VCaP (cell line): ENCODE measurements around the gene SYT17.

Source experiments
- H3K27ac ChIP-seq: fragments of 450-650 bp; 2 replicates; pipeline ENCODE4 v1.5.1; 2017
- TF ChIP-seq, protein P1 (sequence below): fragments of 450-650 bp; conservative IDR thresholded peaks from 2 replicates; pipeline ENCODE4 v1.5.1; 2017; ENCODE audit warnings: mild to moderate bottlenecking, moderate library complexity

Gene SYT17

DNA sequence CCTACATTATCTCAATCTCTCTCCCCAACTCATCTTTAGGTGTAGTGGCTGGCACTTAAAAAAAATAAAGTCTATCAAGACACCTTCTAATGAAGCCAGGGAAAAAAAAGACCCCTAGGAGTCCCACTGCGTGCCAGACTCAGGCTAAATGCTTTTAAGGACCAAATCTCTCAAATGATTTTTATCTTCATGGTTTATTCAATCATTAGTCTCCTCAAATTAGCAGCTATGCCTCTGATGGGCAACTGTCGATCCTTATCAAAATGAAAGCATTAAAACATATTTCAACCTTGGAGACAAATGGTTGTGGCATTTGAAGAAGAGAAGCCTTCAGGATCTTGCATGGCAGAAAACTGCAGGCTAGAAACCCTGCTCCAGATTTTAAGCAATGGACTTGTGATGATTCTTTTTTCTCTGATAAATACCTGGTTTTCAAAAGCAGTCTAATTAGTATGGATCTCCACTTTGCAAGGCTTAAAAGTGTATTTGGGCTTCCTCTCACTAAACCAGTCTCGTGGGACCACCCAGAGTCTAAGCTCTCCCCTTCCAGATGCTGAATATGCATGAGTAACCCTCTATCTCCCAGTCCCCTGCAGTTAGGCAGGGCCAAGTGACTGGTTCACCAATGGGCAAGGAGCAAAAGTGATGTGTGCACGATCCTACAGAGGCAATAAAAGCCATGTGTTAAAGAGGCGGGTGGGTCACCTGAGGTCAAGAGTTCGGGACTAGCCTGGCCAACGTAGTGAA is 39.4 kb upstream of the SYT17 start:
- H3K27ac ChIP-seq = no peak overlapping the region
- TF ChIP-seq, protein P1, sequence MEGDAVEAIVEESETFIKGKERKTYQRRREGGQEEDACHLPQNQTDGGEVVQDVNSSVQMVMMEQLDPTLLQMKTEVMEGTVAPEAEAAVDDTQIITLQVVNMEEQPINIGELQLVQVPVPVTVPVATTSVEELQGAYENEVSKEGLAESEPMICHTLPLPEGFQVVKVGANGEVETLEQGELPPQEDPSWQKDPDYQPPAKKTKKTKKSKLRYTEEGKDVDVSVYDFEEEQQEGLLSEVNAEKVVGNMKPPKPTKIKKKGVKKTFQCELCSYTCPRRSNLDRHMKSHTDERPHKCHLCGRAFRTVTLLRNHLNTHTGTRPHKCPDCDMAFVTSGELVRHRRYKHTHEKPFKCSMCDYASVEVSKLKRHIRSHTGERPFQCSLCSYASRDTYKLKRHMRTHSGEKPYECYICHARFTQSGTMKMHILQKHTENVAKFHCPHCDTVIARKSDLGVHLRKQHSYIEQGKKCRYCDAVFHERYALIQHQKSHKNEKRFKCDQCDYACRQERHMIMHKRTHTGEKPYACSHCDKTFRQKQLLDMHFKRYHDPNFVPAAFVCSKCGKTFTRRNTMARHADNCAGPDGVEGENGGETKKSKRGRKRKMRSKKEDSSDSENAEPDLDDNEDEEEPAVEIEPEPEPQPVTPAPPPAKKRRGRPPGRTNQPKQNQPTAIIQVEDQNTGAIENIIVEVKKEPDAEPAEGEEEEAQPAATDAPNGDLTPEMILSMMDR = no peak

DNA sequence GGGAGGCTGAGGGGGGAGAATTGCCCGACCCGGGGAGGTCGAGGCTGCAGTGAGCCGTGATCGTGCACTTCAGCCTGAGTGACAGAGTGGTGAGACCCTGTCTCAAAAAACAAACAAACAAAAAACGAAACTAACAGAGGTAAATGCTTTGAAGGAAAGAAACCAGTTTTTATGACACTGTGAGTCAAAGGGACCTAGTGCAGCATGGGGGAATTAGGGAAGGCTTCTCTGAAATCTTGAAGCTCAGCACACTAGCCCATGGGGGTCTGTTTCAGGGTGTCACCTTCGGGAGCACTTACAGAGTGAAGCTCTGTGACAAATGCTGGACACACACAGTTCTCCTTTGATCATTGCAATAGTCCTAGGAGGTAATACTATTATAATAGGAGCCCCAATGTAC is 37.7 kb upstream of the SYT17 start:
- H3K27ac ChIP-seq = peak overlapping the region; percentile 75
- TF ChIP-seq, protein P1 = no peak

DNA sequence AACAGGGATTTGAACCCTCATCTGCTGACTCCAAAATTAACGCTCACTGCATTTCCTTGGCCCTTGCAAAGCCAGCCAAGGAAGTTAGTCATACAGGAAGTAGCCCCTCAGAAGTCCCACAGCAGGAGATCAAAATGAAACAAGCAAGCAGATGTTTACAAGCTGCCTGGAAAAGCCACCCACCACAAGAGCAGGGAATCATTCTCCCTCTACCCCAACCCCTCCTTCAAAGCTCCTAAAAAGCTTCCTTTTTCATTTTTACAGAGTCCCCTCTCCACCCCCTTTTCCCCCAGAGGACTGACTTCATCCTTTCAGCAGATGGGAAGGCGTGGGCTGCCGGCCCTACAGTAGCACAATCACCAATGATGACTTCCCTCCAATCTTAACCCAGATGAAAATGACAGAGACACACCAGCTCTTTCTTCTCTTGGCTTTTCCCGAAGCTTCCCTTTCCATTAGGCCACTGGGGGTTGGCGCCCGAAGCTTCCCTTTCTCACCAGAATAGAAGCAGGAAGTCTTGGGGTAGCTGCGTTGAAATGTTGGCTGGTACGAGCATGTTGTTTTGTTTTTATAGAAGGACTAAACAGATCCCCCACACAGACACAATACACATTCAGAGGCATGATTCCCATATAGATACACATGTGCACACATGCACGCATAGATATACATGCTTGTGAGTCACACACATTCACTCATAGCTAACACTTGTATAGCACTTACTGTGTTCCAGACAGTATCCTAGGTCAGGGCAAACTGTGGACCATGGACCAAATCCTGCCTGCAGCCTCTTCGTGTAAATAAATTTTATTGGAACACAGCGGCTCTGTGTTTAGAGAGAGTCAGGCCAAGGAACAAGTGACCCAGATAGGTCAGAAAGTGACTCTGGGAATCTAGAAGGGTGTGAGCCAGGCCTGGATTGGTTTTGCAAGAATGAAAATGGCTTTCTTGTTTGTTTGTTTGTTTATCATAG is 36.9 kb upstream of the SYT17 start:
- TF ChIP-seq, protein P1 = no peak
- H3K27ac ChIP-seq = peak overlapping the region; percentile 75

DNA sequence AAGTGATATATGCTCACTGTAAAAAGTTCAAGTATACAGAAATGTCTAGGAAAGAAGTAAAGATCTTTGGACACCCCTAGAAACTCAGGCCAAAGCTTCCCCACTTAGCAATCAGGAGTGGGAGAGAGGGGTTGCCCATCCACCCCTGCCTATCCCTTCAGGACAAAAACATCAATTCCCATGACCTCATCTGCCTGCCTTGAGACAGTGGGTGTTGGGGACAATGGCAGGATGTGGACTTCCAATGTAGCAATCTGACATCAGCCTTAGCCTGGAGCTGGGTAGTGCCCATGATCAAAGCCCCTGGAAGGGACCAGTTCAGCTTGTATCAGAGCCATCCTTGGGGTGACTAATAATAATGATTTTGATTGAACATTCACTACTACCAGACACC is 36.2 kb upstream of the SYT17 start:
- peak overlapping the region; percentile 75 for H3K27ac ChIP-seq
- TF ChIP-seq, protein P1 = no peak

DNA sequence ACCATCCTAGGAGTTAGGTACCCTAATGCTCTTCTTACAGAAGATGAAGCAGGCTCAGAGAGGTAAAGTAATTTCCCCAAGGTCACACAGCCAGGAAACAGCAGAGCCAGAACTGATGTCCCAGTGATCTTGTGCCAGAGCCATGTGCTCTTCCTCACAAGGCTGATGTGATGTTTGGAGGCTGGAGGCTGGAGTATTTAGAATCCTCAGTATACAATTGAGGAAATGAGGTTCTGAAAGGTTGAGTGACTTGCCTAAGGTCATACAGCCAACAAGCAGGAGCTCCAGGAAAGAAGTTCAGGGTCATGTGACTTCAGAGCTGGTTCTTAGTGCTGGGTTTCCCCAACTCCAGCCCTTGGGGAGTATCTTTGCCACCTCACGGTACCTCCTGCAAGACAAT is 35.8 kb upstream of the SYT17 start:
- TF ChIP-seq, protein P1 = no peak
- peak overlapping the region; percentile 75 for H3K27ac ChIP-seq

DNA sequence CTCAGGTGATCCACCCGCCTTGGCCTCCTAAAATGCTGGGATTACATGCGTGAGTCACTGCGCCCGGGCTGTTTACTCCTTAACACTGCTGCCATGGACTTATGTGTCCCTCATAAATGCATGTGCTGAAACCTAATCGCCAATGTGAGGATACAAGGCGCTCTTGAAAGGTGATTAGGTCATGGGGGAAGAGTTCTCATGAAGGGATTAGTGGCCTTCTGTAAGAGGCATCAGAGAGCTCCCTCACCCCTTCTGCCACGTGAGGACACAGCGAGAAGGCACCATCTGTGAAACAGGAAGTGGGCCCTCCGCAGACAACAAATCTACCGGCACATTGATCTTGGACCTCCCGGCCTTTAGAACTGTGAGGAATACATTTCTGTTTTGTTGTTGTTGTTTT is 35.1 kb upstream of the SYT17 start:
- H3K27ac ChIP-seq = peak overlapping the region; percentile 75
- TF ChIP-seq, protein P1 = no peak

DNA sequence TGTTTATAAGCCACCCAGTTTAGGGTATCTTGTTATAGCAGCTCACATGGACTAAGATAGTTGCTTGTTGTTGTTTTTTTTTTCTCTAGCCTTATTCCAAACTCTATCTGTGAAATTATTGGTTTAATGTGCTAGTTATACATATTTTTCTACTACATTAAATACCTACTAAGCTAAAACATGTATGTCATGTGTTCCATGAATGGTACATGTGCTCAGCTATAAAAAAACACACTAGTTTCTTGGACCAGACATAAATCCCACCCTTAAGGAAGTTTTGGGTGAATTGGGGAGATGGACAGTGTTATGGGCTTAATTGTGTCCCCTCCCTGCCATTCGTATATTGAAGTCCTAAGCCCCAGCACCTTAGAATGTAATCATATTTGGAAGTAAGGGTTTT is 34.4 kb upstream of the SYT17 start:
- H3K27ac ChIP-seq = no peak overlapping the region
- TF ChIP-seq, protein P1 = no peak
